HCT116 (cell line): Measurements from ENCODE around the gene SNX25. TPM values are rescaled to one million over a fixed set of nuclear protein-coding genes. Genes with fewer than 3 reads are reported as not detected.

Source experiments
- ATAC-seq: fragments of 200-7000 bp; cut with Tn5 transposase; 2 replicates; pipeline ENCODE4 v1.9.1; 2020; ENCODE audit warnings: mild to moderate bottlenecking, moderate library complexity
- BruUV-seq: library from RNA; stranded (reverse); fragments of 400-500 nt; replicated peaks from 2 replicates; lab custom pipeline; 2021; lab: Mats Ljungman, UMichigan
- CTCF ChIA-PET: fragments of 300-600 bp; sonication (Branson Sonifier 250); formaldehyde crosslinking; loops from one replicate; lab custom pipeline; 2021; ENCODE audit warnings: antibody characterized with exemption; lab: Charles Lee
- POLR2A ChIA-PET: fragments of 300-600, 350-600 bp; sonication (Branson Sonifier 250); formaldehyde crosslinking; loops from one replicate; lab custom pipeline; 2021; ENCODE audit warnings: antibody characterized with exemption; lab: Charles Lee
- RAD21 ChIA-PET, 2 experiments: fragments of 300-600 bp; sonication (Branson Sonifier 250); formaldehyde crosslinking; loops; one replicate each; lab custom pipeline; 2023; ENCODE audit warnings: low total read pairs in 2 of 2; ENCODE audit not compliant: uncharacterized antibody in 2 of 2, unreplicated experiment in 2 of 2, low non-redundant PET in 1 of 2; lab: Charles Lee
- DNase-seq: peaks from one replicate; pipeline ENCODE4 v3.0.0-alpha.2; 2010; ENCODE audit warnings: low read depth, low spot score
- H2AFZ ChIP-seq: fragments of 200-600 bp; shearing (Covaris generic), sonication (generic); 2 replicates; pipeline ENCODE4 v1.6.1; 2017; ENCODE audit warnings: low read depth, mixed run types, mixed read lengths, antibody characterized with exemption, low read length; ENCODE audit not compliant: poor library complexity, severe bottlenecking
- H3K27ac ChIP-seq: 2 replicates; pipeline ENCODE4 v1.5.1; 2012; ENCODE audit warnings: low read depth, low read length
- H3K27me3 ChIP-seq: fragments of 200-600 bp; sonication (generic); 2 replicates; pipeline ENCODE4 v1.6.1; 2016; ENCODE audit warnings: mixed run types, low read length, mixed read lengths; ENCODE audit not compliant: insufficient read depth
- H3K36me3 ChIP-seq, 2 experiments: fragments of 200-500 bp in 1 of 2; fragments of 200-600 bp in 1 of 2; sonication (Bioruptor generic) in 1 of 2; sonication (generic) in 1 of 2; 2 replicates each; pipeline versions ENCODE4 v1.5.1 to v1.6.1; 2014 to 2016; ENCODE audit warnings: low read length in 2 of 2, inconsistent platforms in 1 of 2, mixed read lengths in 1 of 2, mixed run types in 1 of 2; ENCODE audit not compliant: insufficient read depth in 2 of 2, control insufficient read depth in 1 of 2
- H3K4me1 ChIP-seq, 2 experiments: fragments of 200-600 bp in 1 of 2; sonication (generic) in 1 of 2; 2 replicates each; pipeline versions ENCODE4 v1.5.1 to v1.6.1; 2012 to 2017; ENCODE audit warnings: low read length in 2 of 2, inconsistent platforms in 1 of 2, mild to moderate bottlenecking in 1 of 2, mixed read lengths in 1 of 2, mixed run types in 1 of 2, moderate library complexity in 1 of 2; ENCODE audit not compliant: insufficient read depth in 2 of 2, control insufficient read depth in 1 of 2
- H3K4me2 ChIP-seq: fragments of 200-600 bp; sonication (generic); 2 replicates; pipeline ENCODE4 v1.6.1; 2017; ENCODE audit warnings: mixed run types, low read length, mixed read lengths
- H3K4me3 ChIP-seq, 2 experiments: fragments of 200-600 bp in 1 of 2; sonication (generic) in 1 of 2; replicated peaks in 1 of 2; 2 replicates each; pipeline ENCODE4 v1.5.1; 2011 to 2016; ENCODE audit warnings: low read length in 2 of 2, control low read depth in 1 of 2, low read depth in 1 of 2, mild to moderate bottlenecking in 1 of 2, mixed read lengths in 1 of 2, mixed run types in 1 of 2
- H3K79me2 ChIP-seq: fragments of 200-600 bp; sonication (generic); 2 replicates; pipeline ENCODE4 v1.6.1; 2017; ENCODE audit warnings: mild to moderate bottlenecking, mixed run types, low read length, moderate library complexity, mixed read lengths; ENCODE audit not compliant: insufficient read depth
- H3K9ac ChIP-seq: fragments of 200-600 bp; sonication (generic); 2 replicates; pipeline ENCODE4 v1.6.1; 2016; ENCODE audit warnings: low read length, mixed read lengths
- H3K9me2 ChIP-seq: fragments of 200-600 bp; sonication (generic), shearing (Covaris generic); 2 replicates; pipeline ENCODE4 v1.6.1; 2017; ENCODE audit warnings: mixed run types, mild to moderate bottlenecking, moderate library complexity; ENCODE audit not compliant: insufficient read depth
- H3K9me3 ChIP-seq, 2 experiments: fragments of 200-500 bp in 1 of 2; fragments of 200-600 bp in 1 of 2; sonication (Bioruptor generic) in 1 of 2; sonication (generic) in 1 of 2; 2 replicates each; pipeline ENCODE4 v1.6.1; 2014 to 2017; ENCODE audit warnings: low read length in 2 of 2, mixed read lengths in 2 of 2, inconsistent platforms in 1 of 2, low read depth in 1 of 2, mild to moderate bottlenecking in 1 of 2, mixed run types in 1 of 2, moderate library complexity in 1 of 2; ENCODE audit not compliant: control insufficient read depth in 1 of 2, insufficient read depth in 1 of 2
- H4K20me1 ChIP-seq: fragments of 200-600 bp; sonication (generic), shearing (Covaris generic); 2 replicates; pipeline ENCODE4 v1.6.1; 2017; ENCODE audit warnings: mixed run types, mild to moderate bottlenecking, moderate library complexity; ENCODE audit not compliant: insufficient read depth
- ATF3 ChIP-seq: IDR thresholded peaks from 2 replicates; pipeline ENCODE4 v1.6.1; 2012
- CBX3 ChIP-seq: IDR thresholded peaks from 2 replicates; pipeline ENCODE4 v1.6.1; 2012; ENCODE audit warnings: low read depth
- CTCF ChIP-seq, 3 experiments: fragments of 200-600 bp in 1 of 3; sonication (generic) in 1 of 3; IDR thresholded peaks in 2 of 3; conservative IDR thresholded peaks in 1 of 3; 2 replicates each; pipeline ENCODE4 v1.5.1; 2012 to 2017; ENCODE audit warnings: low read depth in 2 of 3, low read length in 2 of 3, antibody characterized with exemption in 1 of 3, borderline replicate concordance in 1 of 3, control low read depth in 1 of 3, mild to moderate bottlenecking in 1 of 3, mixed read lengths in 1 of 3, mixed run types in 1 of 3, moderate library complexity in 1 of 3; ENCODE audit not compliant: insufficient read depth in 1 of 3
- EGR1 ChIP-seq: IDR thresholded peaks from 2 replicates; pipeline ENCODE4 v1.6.1; 2012; ENCODE audit warnings: low read depth
- ELF1 ChIP-seq: IDR thresholded peaks from 2 replicates; pipeline ENCODE4 v1.6.1; 2012; ENCODE audit warnings: low read depth, borderline replicate concordance
- EZH2 ChIP-seq: fragments of 200-600 bp; sonication (generic); IDR thresholded peaks from 2 replicates; pipeline ENCODE4 v1.6.1; 2017; ENCODE audit warnings: antibody characterized with exemption, mixed run types
- EZH2phosphoT487 ChIP-seq: fragments of 200-600 bp; IDR thresholded peaks from 2 replicates; pipeline ENCODE4 v1.6.1; 2018; ENCODE audit warnings: antibody characterized with exemption, borderline replicate concordance
- JUND ChIP-seq: IDR thresholded peaks from 2 replicates; pipeline ENCODE4 v1.6.1; 2012
- MAX ChIP-seq: IDR thresholded peaks from 2 replicates; pipeline ENCODE4 v1.6.1; 2012
- POLR2A ChIP-seq: IDR thresholded peaks from 2 replicates; pipeline ENCODE4 v1.7.0; 2011; ENCODE audit warnings: borderline replicate concordance; ENCODE audit not compliant: insufficient read depth, insufficient read length; ENCODE audit errors: extremely low read depth
- POLR2AphosphoS5 ChIP-seq: IDR thresholded peaks from 2 replicates; pipeline ENCODE4 v1.6.1; 2011; ENCODE audit warnings: mild to moderate bottlenecking, low read depth, low read length, moderate library complexity
- SIN3A ChIP-seq: IDR thresholded peaks from 2 replicates; pipeline ENCODE4 v1.6.1; 2012; ENCODE audit warnings: low read depth
- SP1 ChIP-seq: IDR thresholded peaks from 2 replicates; pipeline ENCODE4 v1.6.1; 2012; ENCODE audit warnings: low read depth
- SRF ChIP-seq: IDR thresholded peaks from 2 replicates; pipeline ENCODE4 v1.6.1; 2012; ENCODE audit warnings: low read depth
- TCF7L2 ChIP-seq: IDR thresholded peaks from 2 replicates; pipeline ENCODE4 v1.7.0; 2011; ENCODE audit warnings: borderline replicate concordance, inconsistent platforms; ENCODE audit not compliant: insufficient read depth, insufficient read length; ENCODE audit errors: extremely low read depth
- YY1 ChIP-seq: IDR thresholded peaks from 2 replicates; pipeline ENCODE4 v1.6.1; 2011; ENCODE audit warnings: low read length, low read depth, moderate library complexity, mild to moderate bottlenecking; ENCODE audit not compliant: insufficient replicate concordance; ENCODE audit errors: extremely low read depth
- intact Hi-C: fragments of 100-400 bp; cut with micrococcal nuclease; formaldehyde crosslinking; loops from 2 replicates; pipeline ENCODE4 v1.10.0; 2022
- total RNA-seq: library from RNA; stranded (reverse); gene quantifications from one replicate; pipeline ENCODE4 v1.2.1, GENCODE V29; 2021; ENCODE audit not compliant: unreplicated experiment

The SNX25 gene
- total RNA-seq, 1 experiment from 2014 or later = 20.9 TPM

- no peak for DNase-seq
- Histone ChIP-seq H3K27me3 (no peaks in the 10 kb centered on the region), H3K9me3 (no peaks in the 10 kb centered on the region), H3K4me2 (no peak overlapping the region), H3K4me1 (peaks cover 4 to 14% of the 10 kb centered on the region in 2 experiments; a peak in 3 of 4 replicates), H3K79me2 (no peaks in the 10 kb centered on the region), H2AFZ (no peak overlapping the region), H3K27ac (no peak overlapping the region), H3K4me3 (no peak overlapping the region), H4K20me1 (no peaks in the 10 kb centered on the region), H3K36me3 (no peaks in the 10 kb centered on the region), H3K9me2 (no peaks in the 10 kb centered on the region), H3K9ac (no peak overlapping the region)
- BruUV-seq = no TSS peak
- ChIA-PET RAD21 (no interaction called here), POLR2A (no interaction called here), CTCF (no interaction called here)
- no peak for TF ChIP-seq EZH2phosphoT487
- no peak for TF ChIP-seq POLR2A
- TF ChIP-seq ELF1 = no peak
- no peak for TF ChIP-seq MAX
- no peak for TF ChIP-seq POLR2AphosphoS5
- TF ChIP-seq JUND = no peak
- no peak for TF ChIP-seq CTCF (IDR thresholded peaks at IDR 0.05 in 2 of 3, conservative IDR thresholded peaks at IDR 0.05 in 1 of 3; ENCODE audit: borderline replicate concordance in 1 of 3, insufficient read depth in 1 of 3, low read depth in 2 of 3, low read length in 2 of 3)
- TF ChIP-seq TCF7L2 = no peak
- ATAC-seq = no peak
- intact Hi-C loops = no loop called here
These were observed 181.5 kb downstream of the SNX25 start for GRCh38 chr4:185390941-185391340.

GRCh38 chr4:185392156-185392555, 182.8 kb downstream of the SNX25 start:
- Histone ChIP-seq H4K20me1 (no peaks in the 10 kb centered on the region), H3K79me2 (no peaks in the 10 kb centered on the region), H3K27me3 (no peaks in the 10 kb centered on the region), H3K9me3 (no peaks in the 10 kb centered on the region), H3K9ac (no peak overlapping the region), H3K4me2 (no peak overlapping the region), H3K4me1 (peaks cover 9 to 25% of the 10 kb centered on the region in 2 experiments), H3K27ac (no peak overlapping the region), H3K9me2 (no peaks in the 10 kb centered on the region), H3K4me3 (no peak overlapping the region), H2AFZ (no peak overlapping the region), H3K36me3 (no peaks in the 10 kb centered on the region)
- DNase-seq = no peak
- ATAC-seq = no peak
- intact Hi-C loops = no loop called here
- ChIA-PET RAD21 (no interaction called here), CTCF (no interaction called here), POLR2A (no interaction called here)
- no TSS peak for BruUV-seq
- TF ChIP-seq SP1 = no peak
- TF ChIP-seq YY1 = no peak
- TF ChIP-seq SIN3A = no peak
- no peak for TF ChIP-seq ATF3
- TF ChIP-seq POLR2A = no peak
- no peak for TF ChIP-seq CBX3
- TF ChIP-seq POLR2AphosphoS5 = no peak
- no peak for TF ChIP-seq MAX
- no peak for TF ChIP-seq SRF
- TF ChIP-seq EZH2 = no peak
- TF ChIP-seq EGR1 = no peak
- TF ChIP-seq CTCF (IDR thresholded peaks at IDR 0.05 in 2 of 3, conservative IDR thresholded peaks at IDR 0.05 in 1 of 3; ENCODE audit: borderline replicate concordance in 1 of 3, insufficient read depth in 1 of 3, low read depth in 2 of 3, low read length in 2 of 3) = no peak
- no peak for TF ChIP-seq EZH2phosphoT487
